ENCODE results near the gene SGCE.

DNA sequence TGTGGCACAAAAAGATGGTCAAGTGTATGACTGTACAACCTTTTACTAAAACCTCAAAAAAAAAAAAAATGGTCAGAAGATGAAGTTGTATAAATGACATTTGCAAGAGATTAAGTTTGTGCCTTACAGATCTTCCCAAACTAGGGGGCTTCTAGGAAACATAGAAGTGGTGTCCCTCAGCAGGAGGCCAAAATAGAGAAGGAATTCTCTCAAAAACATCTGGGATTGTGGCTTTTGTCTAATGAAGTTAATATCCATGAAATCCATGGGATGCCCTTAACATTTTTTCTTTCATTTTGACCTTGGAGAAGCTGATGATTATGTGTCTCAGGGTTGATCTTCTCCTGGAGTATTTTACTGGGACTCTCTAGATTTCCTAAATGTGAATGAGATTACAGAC, 84.1 kb downstream of the SGCE start:
- TF ChIP-seq, protein P1, sequence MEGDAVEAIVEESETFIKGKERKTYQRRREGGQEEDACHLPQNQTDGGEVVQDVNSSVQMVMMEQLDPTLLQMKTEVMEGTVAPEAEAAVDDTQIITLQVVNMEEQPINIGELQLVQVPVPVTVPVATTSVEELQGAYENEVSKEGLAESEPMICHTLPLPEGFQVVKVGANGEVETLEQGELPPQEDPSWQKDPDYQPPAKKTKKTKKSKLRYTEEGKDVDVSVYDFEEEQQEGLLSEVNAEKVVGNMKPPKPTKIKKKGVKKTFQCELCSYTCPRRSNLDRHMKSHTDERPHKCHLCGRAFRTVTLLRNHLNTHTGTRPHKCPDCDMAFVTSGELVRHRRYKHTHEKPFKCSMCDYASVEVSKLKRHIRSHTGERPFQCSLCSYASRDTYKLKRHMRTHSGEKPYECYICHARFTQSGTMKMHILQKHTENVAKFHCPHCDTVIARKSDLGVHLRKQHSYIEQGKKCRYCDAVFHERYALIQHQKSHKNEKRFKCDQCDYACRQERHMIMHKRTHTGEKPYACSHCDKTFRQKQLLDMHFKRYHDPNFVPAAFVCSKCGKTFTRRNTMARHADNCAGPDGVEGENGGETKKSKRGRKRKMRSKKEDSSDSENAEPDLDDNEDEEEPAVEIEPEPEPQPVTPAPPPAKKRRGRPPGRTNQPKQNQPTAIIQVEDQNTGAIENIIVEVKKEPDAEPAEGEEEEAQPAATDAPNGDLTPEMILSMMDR (conservative IDR thresholded peaks at IDR 0.05; ENCODE audit: low read length) = no peak
- TF ChIP-seq EZH2phosphoT487 (IDR thresholded peaks at IDR 0.05; ENCODE audit: borderline replicate concordance, low read depth, low read length) = no peak
